Measurements from ENCODE around the gene TSPO2. TPM values are rescaled to one million over a fixed set of nuclear protein-coding genes. Genes with fewer than 3 reads are reported as not detected.

TSPO2 gene
- total RNA-seq, 1 donor from 2014 or later, result not detected

DNA sequence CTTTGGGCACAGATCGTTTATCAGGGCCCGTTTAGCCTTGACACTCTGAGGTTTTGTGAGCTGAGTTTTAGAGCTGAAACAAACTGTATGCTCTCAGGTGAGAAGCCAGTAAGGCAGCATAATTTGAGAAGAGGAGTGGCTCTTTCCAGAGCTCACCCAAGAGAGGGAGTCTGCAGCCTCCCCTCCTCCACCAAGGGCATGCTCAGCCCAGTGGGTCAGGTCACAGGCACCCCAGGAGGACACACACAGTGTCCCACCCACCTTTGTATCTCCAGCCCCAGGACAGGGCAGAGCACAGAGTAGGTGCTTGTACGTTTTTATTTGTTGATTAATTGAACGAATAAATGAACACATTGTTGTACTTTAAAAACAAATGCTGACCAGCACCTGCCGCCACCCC is 3.4 kb downstream of the TSPO2 start:
- ATAC-seq (ENCODE audit: poor library complexity), result no peak
- no peak for DNase-seq
- intact Hi-C loops (cut with DNase I), result no loop called here

DNA sequence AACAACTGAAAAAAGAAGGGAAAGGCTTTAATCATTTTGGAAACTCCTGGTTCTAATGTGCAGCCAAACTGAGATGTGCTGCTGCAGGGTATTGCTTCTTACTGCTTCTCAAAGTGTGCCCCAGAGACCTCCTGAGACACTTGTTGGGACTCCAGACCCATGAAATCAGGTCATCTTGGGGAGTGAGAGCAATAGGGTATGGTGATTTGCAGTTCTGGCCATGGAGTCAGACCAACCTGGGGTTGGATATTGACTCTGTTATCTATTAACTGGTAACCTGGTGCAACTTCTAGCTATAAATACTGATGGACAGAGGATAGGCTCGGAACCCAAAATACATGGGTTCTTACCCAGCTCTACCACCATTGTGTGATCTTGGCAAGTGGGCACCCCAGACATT is 3.8 kb downstream of the TSPO2 start:
- intact Hi-C loops (cut with DNase I), result no loop called here
- no peak for ATAC-seq (ENCODE audit: poor library complexity)
- no peak for DNase-seq

DNA sequence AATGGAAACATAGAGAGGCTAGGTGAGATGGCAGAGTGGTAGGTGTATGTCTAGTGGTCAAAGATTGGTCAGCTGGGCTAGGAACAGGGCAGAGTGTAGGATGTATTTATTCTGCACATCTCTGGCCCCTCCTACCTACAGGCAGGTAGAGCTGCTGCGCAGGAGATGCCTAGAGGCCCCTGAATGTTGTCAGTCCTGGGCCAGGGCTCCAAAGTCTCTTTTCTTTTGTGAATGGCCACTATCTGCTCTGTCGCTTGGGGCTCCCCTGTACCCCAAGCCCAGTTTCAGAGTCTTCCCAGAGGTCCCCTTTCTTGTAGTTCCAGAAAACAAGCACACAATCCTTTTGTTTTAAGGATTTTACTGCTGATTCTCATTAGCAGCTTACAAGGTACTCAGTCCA is 5.0 kb downstream of the TSPO2 start:
- intact Hi-C loops (cut with DNase I), result no loop called here
- ATAC-seq (ENCODE audit: poor library complexity) (no peak), DNase-seq (no peak)

DNA sequence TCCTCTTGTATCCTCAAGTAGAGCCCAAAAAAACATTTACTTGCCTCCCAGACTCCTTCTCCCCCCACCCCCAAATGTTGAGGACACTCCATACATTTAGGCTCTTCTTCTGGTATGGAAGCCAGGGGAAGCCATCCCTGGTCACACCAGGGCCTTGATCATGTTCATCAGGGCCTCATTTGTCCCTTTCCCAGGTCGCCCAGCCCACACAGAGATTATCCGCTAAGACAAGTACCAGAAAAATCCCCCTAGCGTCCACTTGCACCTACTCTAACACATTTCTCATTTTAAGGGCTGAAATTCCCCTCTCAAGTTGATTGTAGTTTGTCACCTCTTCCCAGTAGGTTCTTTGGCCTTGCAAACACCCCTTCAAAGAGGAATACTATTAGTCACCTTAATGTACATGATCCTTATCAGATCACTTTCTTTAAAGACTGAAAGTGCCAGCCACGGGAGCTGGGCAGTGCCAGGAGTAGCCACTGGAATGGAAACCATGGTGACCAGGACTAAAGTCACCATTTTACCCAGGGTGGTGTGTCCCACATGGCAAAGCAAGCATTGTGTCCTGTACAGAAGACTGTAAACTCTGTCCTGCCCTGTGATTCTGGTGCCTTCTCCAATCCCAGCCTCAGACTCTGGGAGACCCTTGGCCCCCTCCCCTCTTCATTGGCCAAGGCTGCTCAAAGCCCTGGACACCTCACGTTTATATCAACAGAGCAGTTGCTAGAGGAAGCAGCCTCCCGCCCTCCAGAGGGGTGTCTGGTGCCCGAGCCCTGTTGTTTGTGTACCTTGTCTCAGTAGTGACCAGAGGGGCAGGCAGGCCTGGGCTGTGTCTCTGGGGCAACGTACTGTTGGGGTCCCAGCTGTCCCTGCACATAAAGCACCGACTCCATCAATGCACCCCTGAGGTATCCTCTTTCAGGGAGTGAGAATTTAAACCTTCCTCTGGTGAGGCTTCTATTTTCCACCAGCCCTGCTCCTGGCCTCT is 5.8 kb downstream of the TSPO2 start:
- intact Hi-C loops (cut with DNase I), result no loop called here
- ATAC-seq (ENCODE audit: poor library complexity) (no peak), DNase-seq (no peak)

- peak; percentile 9 for ATAC-seq (ENCODE audit: poor library complexity)
- intact Hi-C loops (cut with DNase I), result no loop called here
- no peak for DNase-seq
Measured at GRCh38 chr6:41049521-41049920, 7.3 kb downstream of the TSPO2 start.

- intact Hi-C loops (cut with DNase I), result no loop called here
- DNase-seq (no peak), ATAC-seq (ENCODE audit: poor library complexity) (no peak)
Measured at GRCh38 chr6:41049955-41050354, 7.7 kb downstream of the TSPO2 start.

- intact Hi-C loops (cut with DNase I), result no loop called here
- no peak for ATAC-seq (ENCODE audit: poor library complexity)
Measured at GRCh38 chr6:41050536-41050935, 8.3 kb downstream of the TSPO2 start.

GRCh38 chr6:41051873-41052272 is 9.6 kb downstream of the TSPO2 start:
- ATAC-seq (ENCODE audit: poor library complexity), result no peak
- no peak for DNase-seq
- intact Hi-C loops (cut with DNase I), result no loop called here

More at GRCh38 chr6:41050536-41050935, 8.3 kb downstream of the TSPO2 start:
- no peak for DNase-seq

DNA sequence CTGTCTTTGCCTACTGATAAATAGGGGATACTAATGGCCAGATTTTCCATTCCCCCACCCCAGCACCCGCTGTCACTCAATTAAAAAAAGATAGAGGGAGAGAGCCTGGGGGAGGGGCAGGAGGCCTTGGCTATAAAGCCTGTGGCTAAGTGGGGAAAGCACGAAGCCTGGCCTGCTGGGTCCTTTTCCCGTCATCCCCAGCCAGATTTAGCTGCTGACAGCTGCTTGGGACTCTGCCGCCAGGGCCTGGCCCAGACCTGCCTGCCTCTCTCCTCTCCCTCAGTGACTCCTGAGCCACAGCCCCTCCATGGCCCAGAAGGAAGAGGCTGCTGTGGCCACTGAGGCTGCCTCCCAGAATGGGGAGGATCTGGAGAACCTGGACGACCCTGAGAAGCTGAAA is 10.8 kb downstream of the TSPO2 start, which contains the start of gene APOBEC2:
Gene APOBEC2 (plus strand): TSS at position 162 of the 400 bp plus-strand sequence. CDS start 146 bp downstream, at position 308.
- DNase-seq (peak; percentile 87), ATAC-seq (ENCODE audit: poor library complexity) (peak; percentile 86)
- intact Hi-C loops (cut with DNase I), result no loop called here

DNA sequence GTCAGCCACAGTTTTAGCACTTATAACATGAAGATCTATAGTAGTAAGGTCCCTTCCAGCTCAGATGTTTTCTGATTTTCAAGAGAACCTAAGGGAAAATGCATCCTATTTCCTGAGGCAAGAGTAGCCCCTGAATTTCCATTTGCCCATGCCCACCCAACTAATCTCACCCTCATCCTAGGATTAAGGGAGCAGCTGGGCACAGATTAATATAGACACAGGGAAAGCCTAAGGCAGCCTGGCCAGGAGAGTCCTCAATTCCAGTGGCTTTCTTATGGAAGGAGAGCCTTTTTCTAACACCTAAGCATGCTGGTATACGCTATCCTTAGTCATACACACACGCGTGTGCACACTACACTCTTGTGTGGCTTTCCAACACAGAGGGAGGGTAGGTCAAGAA is 12.2 kb downstream of the TSPO2 start:
- intact Hi-C loops (cut with DNase I), result no loop called here
- DNase-seq, result no peak
- ATAC-seq (ENCODE audit: poor library complexity), result no peak

DNA sequence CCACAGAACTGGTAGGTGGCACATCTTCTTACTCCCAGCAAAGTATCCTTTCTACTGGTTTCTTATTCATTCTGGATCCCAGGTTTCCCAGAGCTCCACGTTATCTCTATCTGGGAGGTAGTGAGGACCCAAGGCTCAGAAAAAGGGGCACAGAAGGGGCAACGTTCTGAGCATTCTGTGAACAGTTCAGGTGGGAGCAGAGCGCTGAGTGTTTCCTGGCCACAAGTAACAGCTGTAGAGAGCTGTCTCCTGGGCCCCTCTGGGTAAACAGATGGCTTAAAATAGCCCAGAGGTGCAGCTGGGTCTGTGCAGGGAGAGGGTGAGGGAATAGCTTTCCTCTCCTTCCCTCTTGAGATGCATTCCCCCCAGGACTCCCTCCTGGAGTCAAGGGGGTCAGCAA is 12.9 kb downstream of the TSPO2 start:
- peak; percentile 67 for ATAC-seq (ENCODE audit: poor library complexity)
- no peak for DNase-seq
- intact Hi-C loops (cut with DNase I), result no loop called here

GRCh38 chr6:41056768-41057490 is 14.7 kb downstream of the TSPO2 start:
- ATAC-seq (ENCODE audit: poor library complexity), result no peak
- intact Hi-C loops (cut with DNase I), result no loop called here
- DNase-seq, result no peak

GRCh38 chr6:41058783-41059181 is 16.5 kb downstream of the TSPO2 start:
- intact Hi-C loops (cut with DNase I), result no loop called here
- no peak for ATAC-seq (ENCODE audit: poor library complexity)
- DNase-seq, result no peak

GRCh38 chr6:41059556-41059955 is 17.3 kb downstream of the TSPO2 start:
- no peak for ATAC-seq (ENCODE audit: poor library complexity)
- intact Hi-C loops (cut with DNase I), result no loop called here
- DNase-seq, result no peak

GRCh38 chr6:41061196-41061726 is 19.0 kb downstream of the TSPO2 start:
- DNase-seq (no peak), ATAC-seq (ENCODE audit: poor library complexity) (peak; percentile 34)
- intact Hi-C loops (cut with DNase I), result loop anchor here (10.0 kb wide), 1 partner anchor 56 kb away; no protein-coding TSS in a partner anchor

- intact Hi-C loops (cut with DNase I), result loop anchor here (10.0 kb wide), 1 partner anchor 57 kb away; no protein-coding TSS in a partner anchor
- DNase-seq (no peak), ATAC-seq (ENCODE audit: poor library complexity) (no peak)
Measured at GRCh38 chr6:41062056-41062455, 19.8 kb downstream of the TSPO2 start.

GRCh38 chr6:41063884-41064285 is 21.6 kb downstream of the TSPO2 start:
- intact Hi-C loops (cut with DNase I), result loop anchor here (10.0 kb wide), 1 partner anchor 59 kb away; no protein-coding TSS in a partner anchor
- ATAC-seq (ENCODE audit: poor library complexity) (peak; percentile 49), DNase-seq (no peak)

DNA sequence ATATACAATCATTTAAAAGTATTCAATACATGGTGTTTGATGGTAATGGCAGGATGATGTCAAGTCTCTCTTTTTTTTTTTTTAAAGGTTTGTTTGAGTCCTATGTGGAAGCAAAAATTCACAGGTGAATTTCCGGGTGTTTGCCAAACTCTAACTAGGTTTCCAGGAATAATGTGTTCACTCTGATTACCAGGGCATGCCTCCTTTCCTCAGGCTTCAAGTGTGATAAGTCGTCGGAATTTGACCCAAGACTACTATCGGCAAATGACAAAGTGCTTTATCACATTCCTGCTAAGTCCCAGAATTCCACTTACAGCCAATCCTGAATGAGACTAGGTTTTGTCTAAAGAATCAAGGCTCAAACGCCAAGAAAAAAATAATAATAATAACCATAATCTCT is 22.6 kb downstream of the TSPO2 start:
- ATAC-seq (ENCODE audit: poor library complexity), result no peak
- intact Hi-C loops (cut with DNase I), result loop anchor here (5.0 to 10.0 kb wide), 2 partner anchors 38 to 60 kb away; no protein-coding TSS in a partner anchor

DNA sequence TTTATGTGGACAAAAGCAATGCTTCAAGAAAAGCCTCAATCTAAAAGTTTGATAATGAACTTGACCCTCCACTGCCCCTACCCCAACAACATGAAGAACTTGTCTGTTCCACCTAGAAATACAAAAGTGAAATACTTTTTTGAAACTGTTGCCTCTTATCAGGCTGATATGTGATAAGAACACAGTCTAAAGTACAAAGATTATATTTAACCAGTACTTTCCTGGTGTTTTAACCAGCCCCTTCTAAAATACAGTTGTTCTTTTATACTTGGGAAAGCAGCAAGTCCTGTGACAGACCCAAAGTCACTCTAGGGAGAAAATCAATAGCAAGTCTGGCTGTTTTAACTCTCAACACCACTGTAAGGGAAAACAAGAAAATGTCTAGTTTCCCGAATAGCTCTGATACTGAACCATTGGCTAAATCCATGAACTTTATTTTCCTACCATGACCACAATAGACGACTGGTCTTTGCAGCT is 23.3 kb downstream of the TSPO2 start:
- no peak for DNase-seq
- no peak for ATAC-seq (ENCODE audit: poor library complexity)
- intact Hi-C loops (cut with DNase I), result loop anchor here (5.0 to 10.0 kb wide), 2 partner anchors 38 to 61 kb away; no protein-coding TSS in a partner anchor

More for the DNA sequence above, 22.6 kb downstream of the TSPO2 start:
- DNase-seq, result no peak
